Endothelial cell of umbilical vein (primary cell): Measurements from ENCODE around the gene ZNF234. TPM values are rescaled to one million over a fixed set of nuclear protein-coding genes. Genes with fewer than 3 reads are reported as not detected.
"Not testable (repeated sequence)": the region's sequence is repeated elsewhere in the genome, so short reads cannot be mapped to it uniquely, and the experiment has no call there.

Experiments
- BruUV-seq: library from RNA; stranded (reverse); fragments of 400-500 nt; replicated peaks from 2 replicates; lab custom pipeline; 2021; lab: Mats Ljungman, UMichigan
- CTCF ChIA-PET: fragments of 300-600, 350-600 bp; sonication (Branson Sonifier 250); formaldehyde crosslinking; loops from one replicate; lab custom pipeline; 2021; ENCODE audit warnings: antibody characterized with exemption, inconsistent platforms; lab: Charles Lee
- POLR2A ChIA-PET: fragments of 300-600, 350-600 bp; sonication (Branson Sonifier 250); formaldehyde crosslinking; loops from one replicate; lab custom pipeline; 2021; ENCODE audit warnings: antibody characterized with exemption, inconsistent platforms; lab: Charles Lee
- DNase-seq: peaks from one replicate; pipeline ENCODE4 v3.0.0-alpha.2; 2011; ENCODE audit warnings: low read depth, low spot score
- FAIRE-seq: peaks from 2 replicates; lab custom pipeline; 2011; peaks lifted over from hg19 to GRCh38; lab: Jason Lieb, UNC
- H2AFZ ChIP-seq: 2 replicates; pipeline ENCODE4 v1.6.0; 2012; ENCODE audit warnings: low read depth, low read length, control low read depth, inconsistent platforms
- H3K27ac ChIP-seq: 2 replicates; pipeline ENCODE4 v1.5.1; 2011; ENCODE audit warnings: low read depth, mild to moderate bottlenecking, control low read depth, low read length, moderate library complexity; ENCODE audit not compliant: insufficient read depth
- H3K27me3 ChIP-seq, 2 experiments: 2 replicates each; pipeline versions ENCODE4 v1.6.0 to v1.6.1; 2011; ENCODE audit warnings: low read length in 2 of 2, mixed read lengths in 1 of 2; ENCODE audit not compliant: control insufficient read depth in 2 of 2, insufficient read depth in 2 of 2
- H3K36me3 ChIP-seq, 2 experiments: 2 replicates in 1 of 2; 3 replicates in 1 of 2; pipeline ENCODE4 v1.5.1; 2011; ENCODE audit warnings: low read length in 2 of 2, mild to moderate bottlenecking in 1 of 2, moderate library complexity in 1 of 2; ENCODE audit not compliant: control insufficient read depth in 2 of 2, insufficient read depth in 2 of 2; ENCODE audit errors: extremely low read depth in 1 of 2
- H3K4me1 ChIP-seq: 3 replicates; pipeline ENCODE4 v1.5.1; 2011; ENCODE audit warnings: mild to moderate bottlenecking, low read length; ENCODE audit not compliant: control insufficient read depth, insufficient read depth; ENCODE audit errors: extremely low read depth
- H3K4me2 ChIP-seq: 2 replicates; pipeline ENCODE4 v1.6.1; 2011; ENCODE audit warnings: low read length, control low read depth, mixed read lengths; ENCODE audit not compliant: insufficient read depth
- H3K4me3 ChIP-seq, 3 experiments: fragments of 200-600 bp in 1 of 3; sonication (generic), shearing (Covaris generic) in 1 of 3; replicated peaks in 1 of 3; 2 replicates each; pipeline ENCODE4 v1.5.1; 2011 to 2016; ENCODE audit warnings: control low read depth in 3 of 3, low read length in 3 of 3, mild to moderate bottlenecking in 2 of 3, inconsistent platforms in 1 of 3, low read depth in 1 of 3, moderate library complexity in 1 of 3; ENCODE audit not compliant: insufficient read depth in 1 of 3
- H3K79me2 ChIP-seq: 2 replicates; pipeline ENCODE4 v1.6.0; 2012; ENCODE audit warnings: low read length, inconsistent platforms; ENCODE audit not compliant: control insufficient read depth, insufficient read depth
- H3K9ac ChIP-seq: replicated peaks from 2 replicates; pipeline ENCODE3; 2011; ENCODE audit warnings: low read length, control low read depth; ENCODE audit not compliant: insufficient read depth; ENCODE audit errors: extremely low read depth
- H3K9me1 ChIP-seq: replicated peaks from 3 replicates; pipeline ENCODE4 v1.6.0; 2011; ENCODE audit warnings: mild to moderate bottlenecking, low read length; ENCODE audit not compliant: control insufficient read depth, insufficient read depth; ENCODE audit errors: extremely low read depth
- H3K9me3 ChIP-seq: replicated peaks from 2 replicates; pipeline ENCODE4 v1.5.1; 2012; ENCODE audit warnings: low read length, inconsistent platforms; ENCODE audit not compliant: control insufficient read depth, insufficient read depth
- H4K20me1 ChIP-seq: replicated peaks from 2 replicates; pipeline ENCODE3; 2011; ENCODE audit warnings: mild to moderate bottlenecking, low read length; ENCODE audit not compliant: control insufficient read depth, insufficient read depth; ENCODE audit errors: extremely low read depth
- CTCF ChIP-seq, 2 donors: IDR thresholded peaks; 1 replicate in 1 of 2; 2 replicates in 1 of 2; pipeline ENCODE4 v1.5.1; 2011; ENCODE audit warnings: low read length in 2 of 2, mild to moderate bottlenecking in 2 of 2, moderate library complexity in 2 of 2, control low read depth in 1 of 2, inconsistent platforms in 1 of 2, low read depth in 1 of 2; ENCODE audit not compliant: insufficient read depth in 1 of 2; ENCODE audit errors: extremely low read depth in 1 of 2
- EZH2 ChIP-seq: IDR thresholded peaks from 2 replicates; pipeline ENCODE4 v1.6.1; 2012; ENCODE audit warnings: borderline replicate concordance, low read depth, mild to moderate bottlenecking, moderate library complexity, low read length, inconsistent platforms; ENCODE audit not compliant: severe bottlenecking
- FOS ChIP-seq: IDR thresholded peaks from 2 replicates; pipeline ENCODE4 v1.6.1; 2011; ENCODE audit warnings: mild to moderate bottlenecking, low read length, moderate library complexity, borderline replicate concordance; ENCODE audit not compliant: insufficient read depth
- GATA2 ChIP-seq: IDR thresholded peaks from 2 replicates; pipeline ENCODE4 v1.7.0; 2011; ENCODE audit warnings: low read depth, mild to moderate bottlenecking, moderate library complexity, mixed read lengths, low read length; ENCODE audit not compliant: insufficient read length, insufficient read depth
- JUN ChIP-seq: IDR thresholded peaks from 2 replicates; pipeline ENCODE4 v1.6.1; 2011; ENCODE audit warnings: borderline replicate concordance, low read depth; ENCODE audit not compliant: insufficient read length, insufficient read depth
- MAX ChIP-seq: IDR thresholded peaks from 2 replicates; pipeline ENCODE4 v1.6.1; 2011; ENCODE audit not compliant: insufficient read depth, insufficient read length
- MYC ChIP-seq: IDR thresholded peaks from one replicate; pipeline ENCODE4 v1.6.1; 2011; ENCODE audit warnings: mild to moderate bottlenecking, low read depth, low read length
- POLR2A ChIP-seq: IDR thresholded peaks from 2 replicates; pipeline ENCODE4 v1.6.1; 2012; ENCODE audit warnings: low read depth, mild to moderate bottlenecking, control low read depth, low read length
- POLR2AphosphoS5 ChIP-seq: IDR thresholded peaks from 2 replicates; pipeline ENCODE4 v1.6.1; 2012; ENCODE audit warnings: low read depth, mild to moderate bottlenecking, control low read depth, low read length, moderate library complexity; ENCODE audit not compliant: insufficient read depth
- dilution Hi-C: fragments of 300-500 bp; cut with MboI; formaldehyde crosslinking; loops from one replicate; pipeline ENCODE4 v1.15.0; 2019; ENCODE audit warnings: low sequenced_read_pairs; ENCODE audit not compliant: extremely low pct_ligation_motif_present
- intact Hi-C: fragments of 100-400 bp; cut with micrococcal nuclease; formaldehyde crosslinking; loops from one replicate; pipeline ENCODE4 v1.10.0; 2022
- polyA plus RNA-seq, 4 experiments: library from polyadenylated mRNA; depleted of rRNA in 3 of 4; stranded (reverse) in 3 of 4; unstranded in 1 of 4; fragments of >200 nt; gene quantifications; 2 replicates each; pipeline versions ENCODE4 v1.2.1 to v1.2.3, GENCODE V29; 2011 to 2012; ENCODE audit warnings: missing spikeins in 1 of 4
- total RNA-seq: library from RNA; stranded (reverse); gene quantifications from 2 replicates; pipeline ENCODE4 v1.2.3, GENCODE V29; 2021

ZNF234 gene
- total and polyA plus RNA-seq, 2 donors (not counting 3 experiments of a cell fraction or from before 2014, with no cell fraction given) = 2.5 to 11.9 TPM

DNA sequence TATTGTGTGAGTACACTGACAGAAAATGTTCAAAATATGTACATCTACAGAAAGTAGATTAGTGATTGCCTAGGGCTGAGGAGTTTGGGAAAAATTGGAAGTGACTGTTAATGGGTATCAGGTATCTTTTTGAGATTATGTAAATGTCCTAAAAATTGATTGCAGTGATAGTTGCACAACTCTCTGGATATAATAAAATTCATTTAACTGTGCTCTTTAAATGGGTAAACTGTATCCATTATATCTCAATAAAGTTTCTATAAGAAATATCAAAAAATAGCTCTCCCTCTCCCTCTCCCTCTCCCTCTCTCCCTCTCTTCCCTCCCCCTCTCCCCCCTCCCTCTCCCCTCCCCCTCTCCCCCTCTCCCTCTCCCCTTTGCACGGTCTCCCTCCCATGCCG lies 61.6 kb downstream of the ZNF234 start:
- no peak for FAIRE-seq
- Histone ChIP-seq H3K4me2 (no peak overlapping the region), H3K4me3 (no peak overlapping the region), H3K27me3 (no peaks in the 10 kb centered on the region), H2AFZ (no peak overlapping the region), H3K79me2 (no peaks in the 10 kb centered on the region), H3K36me3 (no peaks in the 10 kb centered on the region), H3K27ac (no peak overlapping the region), H3K4me1 (peaks cover under 1% of the 10 kb centered on the region), H3K9me1 (no peaks in the 10 kb centered on the region), H3K9me3 (no peaks in the 10 kb centered on the region), H3K9ac (no peak overlapping the region), H4K20me1 (no peaks in the 10 kb centered on the region)
- ChIA-PET CTCF (no interaction called here), POLR2A (no interaction called here)
- intact Hi-C loops = no loop called here
- dilution Hi-C loops = no loop called here
- DNase-seq = no peak
- no peak for TF ChIP-seq CTCF (IDR thresholded peaks at IDR 0.05; ENCODE audit: extremely low read depth in 1 of 2, insufficient read depth in 1 of 2, low read depth in 1 of 2, low read length in 2 of 2)
- TF ChIP-seq FOS = no peak
- TF ChIP-seq POLR2A = no peak
- no peak for TF ChIP-seq GATA2
- no peak for TF ChIP-seq MAX
- TF ChIP-seq EZH2 = no peak
- no peak for TF ChIP-seq POLR2AphosphoS5
- no peak for TF ChIP-seq MYC
- no peak for TF ChIP-seq JUN
- no TSS peak for BruUV-seq

GRCh38 chr19:44203877-44204276 lies 62.5 kb downstream of the ZNF234 start:
- intact Hi-C loops, H2AFZ ChIP-seq, BruUV-seq: not testable (repeated sequence)

More at GRCh38 chr19:44203877-44204276, 62.5 kb downstream of the ZNF234 start:
- H3K9me1 ChIP-seq, H3K4me3 ChIP-seq, H3K79me2 ChIP-seq, dilution Hi-C loops, H4K20me1 ChIP-seq, POLR2A ChIA-PET, H3K4me1 ChIP-seq, FAIRE-seq, H3K27ac ChIP-seq, CTCF ChIA-PET, H3K9me3 ChIP-seq, H3K4me2 ChIP-seq, H3K27me3 ChIP-seq, H3K36me3 ChIP-seq, H3K9ac ChIP-seq, DNase-seq: not testable (repeated sequence)
